K562 (cell line): ENCODE data around the gene MRNIP. TPM values are rescaled to one million over a fixed set of nuclear protein-coding genes. Genes with fewer than 3 reads are reported as not detected.

Experiments
- CCAR2 ChIP-seq: fragments of 200-400 bp; formaldehyde crosslinking; IDR thresholded peaks from 2 replicates; pipeline ENCODE4 v1.6.1; 2017; ENCODE audit warnings: mild to moderate bottlenecking, low read depth, low read length
- FOXO4 ChIP-seq: fragments of 450-650 bp; formaldehyde crosslinking; IDR thresholded peaks from 2 replicates; pipeline ENCODE4 v1.4.0; 2020; ENCODE audit warnings: mild to moderate bottlenecking, moderate library complexity
- GATA2 ChIP-seq: sonication (generic); formaldehyde crosslinking; IDR thresholded peaks from 2 replicates; pipeline ENCODE4 v1.4.0; 2020; ENCODE audit warnings: mild to moderate bottlenecking, missing genetic modification reagents
- ID3 ChIP-seq, 2 experiments: fragments of 250-450 bp in 1 of 2; fragments of 450-650 bp in 1 of 2; sonication (Bioruptor Pico) in 1 of 2; IDR thresholded peaks; 2 replicates each; pipeline versions ENCODE4 v1.6.1 to v1.8.0; 2016 to 2021; ENCODE audit warnings: mild to moderate bottlenecking in 2 of 2, moderate library complexity in 2 of 2, missing compliant biosample characterization in 1 of 2, missing genetic modification characterization in 1 of 2
- IFI16 ChIP-seq: fragments of 250-450 bp; sonication (Bioruptor Pico); IDR thresholded peaks from 2 replicates; pipeline ENCODE4 v2.1.2; 2022; ENCODE audit warnings: mild to moderate bottlenecking, inconsistent platforms
- MXD1 ChIP-seq: fragments of 250-450 bp; sonication (Bioruptor Pico); IDR thresholded peaks from 2 replicates; pipeline ENCODE4 v1.8.0; 2021; ENCODE audit warnings: borderline replicate concordance, mild to moderate bottlenecking, moderate library complexity; ENCODE audit not compliant: poor library complexity, severe bottlenecking
- NR3C1 ChIP-seq: sonication (generic); formaldehyde crosslinking; IDR thresholded peaks from 2 replicates; pipeline ENCODE4 v1.8.1; 2022; ENCODE audit warnings: missing genetic modification reagents
- RBBP5 ChIP-seq: fragments of 200-600 bp; sonication (generic); IDR thresholded peaks from 2 replicates; pipeline ENCODE4 v1.6.1; 2012; ENCODE audit warnings: borderline replicate concordance, mild to moderate bottlenecking, low read length, control low read depth, inconsistent platforms; ENCODE audit not compliant: insufficient read depth, poor library complexity, severe bottlenecking
- THAP7 ChIP-seq: fragments of 250-450 bp; sonication (Bioruptor Pico); IDR thresholded peaks from 2 replicates; pipeline ENCODE4 v1.5.0; 2021
- THRA ChIP-seq: fragments of 450-650 bp; IDR thresholded peaks from 2 replicates; pipeline ENCODE4 v1.6.1; 2017; ENCODE audit warnings: mild to moderate bottlenecking, moderate library complexity
- ZNF282 ChIP-seq: sonication (generic); formaldehyde crosslinking; IDR thresholded peaks from 2 replicates; pipeline ENCODE4 v1.8.1; 2023; ENCODE audit warnings: missing genetic modification reagents
- ZNF318 ChIP-seq, 2 experiments: fragments of 450-650 bp; IDR thresholded peaks; 2 replicates each; pipeline ENCODE4 v1.6.1; 2016; ENCODE audit warnings: mild to moderate bottlenecking in 2 of 2, borderline replicate concordance in 1 of 2, low read depth in 1 of 2, moderate library complexity in 1 of 2
- polyA plus RNA-seq, 8 experiments: library from polyadenylated mRNA; depleted of rRNA in 4 of 8; stranded (reverse) in 5 of 8; unstranded in 3 of 8; fragments of >200 nt; fragmentation: Nextera tagmentation in 2 of 8; fragmentation: Illumina TruSeq in 1 of 8; extraction: Ambion mirVana in 2 of 8; extraction: Trizol in 1 of 8; gene quantifications; 2 replicates each; pipeline versions ENCODE4 v1.2.1 to v1.2.3, GENCODE V29; 2011 to 2014; ENCODE audit warnings: inconsistent platforms in 1 of 8, missing spikeins in 1 of 8
- total RNA-seq, 7 experiments: library from RNA; depleted of rRNA in 6 of 7; stranded (reverse); fragments of >200 nt in 6 of 7; fragmentation: Illumina TruSeq in 2 of 7; extraction: Trizol in 2 of 7; gene quantifications; 2 replicates each; pipeline versions ENCODE4 v1.2.1 to v1.2.3, GENCODE V29; 2011 to 2021; ENCODE audit warnings: low replicate concordance in 1 of 7

The MRNIP gene
- total and polyA plus RNA-seq, 9 of the 15 experiments (the other 6 are each of a cell fraction or from before 2014, with no cell fraction given): 3.6 to 39.0 (median 16.8) TPM

GRCh38 chr5:179820127-179820482, 38.5 kb downstream of the MRNIP start (continued):
- TF ChIP-seq ID3 (CRISPR knock-in tag; IDR thresholded peaks at IDR 0.05): no peak
- TF ChIP-seq ID3 (tag; IDR thresholded peaks at IDR 0.05): peak; percentile 33; the same call in 1 of the 2 replicates
- no peak for TF ChIP-seq THRA
- no peak for TF ChIP-seq ZNF282 (CRISPR knock-in tag)
- no peak for TF ChIP-seq MXD1 (CRISPR knock-in tag)
- 0 out of 2 replicates have a peak, but pooled peaks have one; percentile 50 for TF ChIP-seq THAP7 (CRISPR knock-in tag)
- no peak for TF ChIP-seq GATA2 (CRISPR knock-in tag)
- TF ChIP-seq CCAR2: no peak
- no peak for TF ChIP-seq RBBP5
- TF ChIP-seq NR3C1: no peak
- no peak for TF ChIP-seq ZNF318 (IDR thresholded peaks at IDR 0.05; ENCODE audit: borderline replicate concordance in 1 of 2, low read depth in 1 of 2)
- 0 out of 2 replicates have a peak, but pooled peaks have one; percentile 31 for TF ChIP-seq FOXO4 (CRISPR knock-in tag)
- peak; percentile 80 for TF ChIP-seq IFI16 (CRISPR knock-in tag)
